Astrocyte (in vitro differentiated cells and primary cell): ENCODE data around the gene SLC35F4. TPM values are rescaled to one million over a fixed set of nuclear protein-coding genes. Genes with fewer than 3 reads are reported as not detected.

Experiments
- DNase-seq: peaks from one replicate; pipeline ENCODE4 v3.0.0-alpha.2; 2010; ENCODE audit warnings: low read depth
- FAIRE-seq: peaks from 2 replicates; lab custom pipeline; 2011; peaks lifted over from hg19 to GRCh38; lab: Jason Lieb, UNC
- H2AFZ ChIP-seq: 2 replicates; pipeline ENCODE4 v1.6.0; 2012; ENCODE audit warnings: low read depth, low read length, inconsistent platforms
- H3K27ac ChIP-seq: 2 replicates; pipeline ENCODE4 v1.5.1; 2011; ENCODE audit warnings: low read depth, low read length, inconsistent platforms
- H3K27me3 ChIP-seq: 2 replicates; pipeline ENCODE4 v1.6.0; 2011; ENCODE audit warnings: low read length, inconsistent platforms; ENCODE audit not compliant: insufficient read depth
- H3K36me3 ChIP-seq: 2 replicates; pipeline ENCODE4 v1.5.1; 2011; ENCODE audit warnings: low read length, inconsistent platforms; ENCODE audit not compliant: insufficient read depth
- H3K4me1 ChIP-seq: 2 replicates; pipeline ENCODE4 v1.5.1; 2011; ENCODE audit warnings: low read length, inconsistent platforms; ENCODE audit not compliant: insufficient read depth
- H3K4me2 ChIP-seq: 2 replicates; pipeline ENCODE4 v1.6.0; 2012; ENCODE audit warnings: low read length, inconsistent platforms
- H3K4me3 ChIP-seq: 2 replicates; pipeline ENCODE4 v1.5.1; 2011; ENCODE audit warnings: low read depth, mild to moderate bottlenecking, low read length, inconsistent platforms; ENCODE audit not compliant: insufficient read depth
- H3K79me2 ChIP-seq: 2 replicates; pipeline ENCODE4 v1.6.0; 2012; ENCODE audit warnings: mild to moderate bottlenecking, low read length, inconsistent platforms; ENCODE audit not compliant: insufficient read depth
- H3K9ac ChIP-seq: 2 replicates; pipeline ENCODE4 v1.6.0; 2012; ENCODE audit warnings: mild to moderate bottlenecking, low read length, inconsistent platforms
- H3K9me3 ChIP-seq: 2 replicates; pipeline ENCODE4 v1.5.1; 2012; ENCODE audit warnings: low read depth, mild to moderate bottlenecking, low read length, inconsistent platforms; ENCODE audit not compliant: insufficient read depth
- H4K20me1 ChIP-seq: 2 replicates; pipeline ENCODE4 v1.6.0; 2012; ENCODE audit warnings: low read length, inconsistent platforms; ENCODE audit not compliant: insufficient read depth
- H3K27ac Mint-ChIP-seq: one replicate; pipeline ENCODE4 v1.8.0; 2021; ENCODE audit warnings: mild to moderate bottlenecking, mixed read lengths; ENCODE audit not compliant: unreplicated experiment
- H3K27me3 Mint-ChIP-seq: one replicate; pipeline ENCODE4 v1.8.0; 2021; ENCODE audit warnings: low read depth, mixed read lengths; ENCODE audit not compliant: unreplicated experiment
- H3K36me3 Mint-ChIP-seq: one replicate; pipeline ENCODE4 v1.8.0; 2021; ENCODE audit warnings: low read depth, mixed read lengths; ENCODE audit not compliant: unreplicated experiment
- H3K4me1 Mint-ChIP-seq: one replicate; pipeline ENCODE4 v1.8.0; 2021; ENCODE audit warnings: low read depth, mixed read lengths; ENCODE audit not compliant: unreplicated experiment
- H3K4me3 Mint-ChIP-seq: one replicate; pipeline ENCODE4 v1.8.0; 2021; ENCODE audit warnings: mild to moderate bottlenecking, moderate library complexity, mixed read lengths; ENCODE audit not compliant: unreplicated experiment
- H3K9me3 Mint-ChIP-seq: one replicate; pipeline ENCODE4 v1.8.0; 2021; ENCODE audit warnings: mild to moderate bottlenecking, mixed read lengths; ENCODE audit not compliant: unreplicated experiment
- CTCF ChIP-seq: IDR thresholded peaks from 2 replicates; pipeline ENCODE4 v1.5.1; 2011; ENCODE audit warnings: low read depth, mild to moderate bottlenecking, inconsistent platforms, low read length, moderate library complexity; ENCODE audit not compliant: insufficient read depth
- EZH2 ChIP-seq: IDR thresholded peaks from 2 replicates; pipeline ENCODE4 v1.6.1; 2012; ENCODE audit warnings: mild to moderate bottlenecking, low read length, inconsistent platforms; ENCODE audit not compliant: insufficient read depth
- total RNA-seq: library from RNA; stranded (reverse); gene quantifications from 2 replicates; pipeline ENCODE4 v1.2.1, GENCODE V29; 2021

The SLC35F4 gene
- total RNA-seq, 1 donor from 2014 or later: not detected

- no peaks in the 10 kb centered on the region for H3K36me3 Mint-ChIP-seq
- peaks cover 14% of the 10 kb centered on the region for H3K4me1 Mint-ChIP-seq
- no peak for DNase-seq
- H3K4me3 ChIP-seq: no peak overlapping the region
- H2AFZ ChIP-seq: no peak overlapping the region
- no peaks in the 10 kb centered on the region for H3K79me2 ChIP-seq
- no peak for TF ChIP-seq EZH2
- TF ChIP-seq CTCF: no peak
- H3K4me1 ChIP-seq: peaks cover 21% of the 10 kb centered on the region
- H3K4me2 ChIP-seq: no peak overlapping the region
- H3K9me3 ChIP-seq: no peaks in the 10 kb centered on the region
- no peaks in the 10 kb centered on the region for H3K27me3 ChIP-seq
- no peaks in the 10 kb centered on the region for H3K27me3 Mint-ChIP-seq
- H4K20me1 ChIP-seq: no peaks in the 10 kb centered on the region
- H3K36me3 ChIP-seq: no peaks in the 10 kb centered on the region
- FAIRE-seq: no peak
- no peak overlapping the region for H3K9ac ChIP-seq
- H3K27ac ChIP-seq: no peak overlapping the region
- no peak overlapping the region for H3K4me3 Mint-ChIP-seq
- H3K9me3 Mint-ChIP-seq: no peaks in the 10 kb centered on the region
- no peak overlapping the region for H3K27ac Mint-ChIP-seq
Measured at GRCh38 chr14:57837267-57837666, 28.6 kb downstream of the SLC35F4 start.

DNA sequence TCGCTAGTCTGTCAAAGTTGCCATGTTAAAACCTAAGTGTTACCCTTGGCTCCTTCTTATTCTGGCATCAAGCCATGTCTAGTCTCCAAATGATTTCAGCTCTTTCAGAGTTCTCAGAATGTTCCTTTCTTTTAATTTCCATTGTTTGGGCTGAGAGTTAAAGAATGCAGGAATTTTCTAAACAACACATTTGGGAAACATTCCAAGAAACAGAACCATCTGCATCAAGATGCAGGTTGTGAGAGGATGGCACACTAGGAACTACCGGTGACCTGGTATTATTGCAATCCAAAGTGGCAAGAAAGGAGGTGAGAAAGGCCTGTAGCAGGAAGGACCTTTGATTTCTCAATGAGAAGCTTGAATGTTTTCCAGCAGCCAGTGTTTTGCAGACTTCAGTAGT is 30.1 kb downstream of the SLC35F4 start:
- Mint-ChIP-seq H3K36me3 (no peaks in the 10 kb centered on the region), H3K4me3 (no peak overlapping the region), H3K27ac (no peak overlapping the region), H3K27me3 (no peaks in the 10 kb centered on the region), H3K4me1 (peaks cover 14% of the 10 kb centered on the region), H3K9me3 (no peaks in the 10 kb centered on the region)
- H3K79me2 ChIP-seq: no peaks in the 10 kb centered on the region
- no peaks in the 10 kb centered on the region for H3K36me3 ChIP-seq
- H4K20me1 ChIP-seq: no peaks in the 10 kb centered on the region
- H3K9ac ChIP-seq: no peak overlapping the region
- H3K27me3 ChIP-seq: no peaks in the 10 kb centered on the region
- DNase-seq (no peak), FAIRE-seq (no peak)
- H3K27ac ChIP-seq: no peak overlapping the region
- TF ChIP-seq EZH2 (no peak), CTCF (no peak)
- H3K4me2 ChIP-seq: peak overlapping the region; percentile 0
- no peak overlapping the region for H3K4me3 ChIP-seq
- no peak overlapping the region for H2AFZ ChIP-seq
- H3K9me3 ChIP-seq: no peaks in the 10 kb centered on the region
- peaks cover 21% of the 10 kb centered on the region for H3K4me1 ChIP-seq

- H3K4me1 Mint-ChIP-seq: peaks cover 14% of the 10 kb centered on the region
- TF ChIP-seq EZH2 (no peak), CTCF (no peak)
- no peaks in the 10 kb centered on the region for H4K20me1 ChIP-seq
- H2AFZ ChIP-seq: no peak overlapping the region
- H3K27ac Mint-ChIP-seq: no peak overlapping the region
- DNase-seq (no peak), FAIRE-seq (no peak)
- no peak overlapping the region for H3K9ac ChIP-seq
- no peak overlapping the region for H3K4me3 Mint-ChIP-seq
- no peaks in the 10 kb centered on the region for H3K36me3 ChIP-seq
- H3K79me2 ChIP-seq: no peaks in the 10 kb centered on the region
- no peaks in the 10 kb centered on the region for H3K9me3 ChIP-seq
- no peak overlapping the region for H3K27ac ChIP-seq
- no peaks in the 10 kb centered on the region for H3K27me3 Mint-ChIP-seq
- H3K9me3 Mint-ChIP-seq: no peaks in the 10 kb centered on the region
- H3K36me3 Mint-ChIP-seq: no peaks in the 10 kb centered on the region
- peaks cover 21% of the 10 kb centered on the region for H3K4me1 ChIP-seq
- H3K4me3 ChIP-seq: no peak overlapping the region
- H3K4me2 ChIP-seq: no peak overlapping the region
- no peaks in the 10 kb centered on the region for H3K27me3 ChIP-seq
Measured at GRCh38 chr14:57834961-57835360, 30.9 kb downstream of the SLC35F4 start.
